ENCODE measurements around the gene CDADC1. TPM values are rescaled to one million over a fixed set of nuclear protein-coding genes. Genes with fewer than 3 reads are reported as not detected.

The CDADC1 gene
- total RNA-seq, 1 donor = 3.5 TPM

DNA sequence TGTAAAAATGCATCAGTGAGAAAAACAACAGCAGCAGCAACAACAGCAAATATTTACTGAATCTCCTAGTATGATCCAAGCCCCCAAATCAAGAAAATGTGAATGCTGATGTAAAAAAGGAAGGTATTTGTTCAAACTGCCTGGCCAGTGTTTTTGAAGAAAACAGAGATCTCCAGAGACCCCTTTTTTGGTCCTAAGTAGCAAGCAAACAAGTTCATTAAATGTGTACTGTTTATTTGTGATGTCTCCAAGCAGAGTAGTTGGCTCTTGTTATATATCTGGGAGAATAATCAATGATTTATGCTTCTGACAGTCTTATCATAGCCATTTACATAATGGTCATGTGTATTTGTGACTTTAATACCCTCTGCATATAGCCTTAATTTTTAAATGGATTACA, 50.7 kb downstream of the CDADC1 start:
- TF ChIP-seq, protein P1, sequence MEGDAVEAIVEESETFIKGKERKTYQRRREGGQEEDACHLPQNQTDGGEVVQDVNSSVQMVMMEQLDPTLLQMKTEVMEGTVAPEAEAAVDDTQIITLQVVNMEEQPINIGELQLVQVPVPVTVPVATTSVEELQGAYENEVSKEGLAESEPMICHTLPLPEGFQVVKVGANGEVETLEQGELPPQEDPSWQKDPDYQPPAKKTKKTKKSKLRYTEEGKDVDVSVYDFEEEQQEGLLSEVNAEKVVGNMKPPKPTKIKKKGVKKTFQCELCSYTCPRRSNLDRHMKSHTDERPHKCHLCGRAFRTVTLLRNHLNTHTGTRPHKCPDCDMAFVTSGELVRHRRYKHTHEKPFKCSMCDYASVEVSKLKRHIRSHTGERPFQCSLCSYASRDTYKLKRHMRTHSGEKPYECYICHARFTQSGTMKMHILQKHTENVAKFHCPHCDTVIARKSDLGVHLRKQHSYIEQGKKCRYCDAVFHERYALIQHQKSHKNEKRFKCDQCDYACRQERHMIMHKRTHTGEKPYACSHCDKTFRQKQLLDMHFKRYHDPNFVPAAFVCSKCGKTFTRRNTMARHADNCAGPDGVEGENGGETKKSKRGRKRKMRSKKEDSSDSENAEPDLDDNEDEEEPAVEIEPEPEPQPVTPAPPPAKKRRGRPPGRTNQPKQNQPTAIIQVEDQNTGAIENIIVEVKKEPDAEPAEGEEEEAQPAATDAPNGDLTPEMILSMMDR (IDR thresholded peaks at IDR 0.05; ENCODE audit: insufficient read depth, low read depth, low read length) = no peak
- H3K4me3 ChIP-seq (ENCODE audit: low read depth, low read length) = no peak overlapping the region
- DNase-seq (ENCODE audit: low read depth) = no peak

GRCh38 chr13:49298903-49299605, 51.3 kb downstream of the CDADC1 start:
- TF ChIP-seq, protein P1 (IDR thresholded peaks at IDR 0.05; ENCODE audit: insufficient read depth, low read depth, low read length) = no peak

DNA sequence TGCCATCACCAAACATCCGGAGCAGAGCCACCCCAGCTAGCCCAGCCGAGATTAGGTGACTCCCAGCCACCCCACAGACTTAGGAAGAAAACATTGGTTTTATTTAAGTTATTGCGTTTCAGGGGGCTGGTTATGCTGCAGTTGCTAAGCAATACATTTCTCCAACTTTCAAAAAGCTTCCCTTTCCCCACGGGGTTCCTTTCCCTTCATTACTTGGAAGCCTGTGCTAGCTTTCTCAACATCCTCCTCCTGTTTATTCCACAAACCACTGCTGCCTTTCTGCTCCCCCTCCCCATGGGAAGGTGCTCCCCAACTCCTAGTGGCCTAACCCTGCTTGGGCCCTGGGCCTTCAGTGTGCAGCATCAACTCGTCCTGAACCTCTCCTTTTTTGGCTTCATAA, 52.6 kb downstream of the CDADC1 start:
- TF ChIP-seq, protein P1 (IDR thresholded peaks at IDR 0.05; ENCODE audit: insufficient read depth, low read depth, low read length) = no peak
- DNase-seq (ENCODE audit: low read depth) = no peak
- H3K4me3 ChIP-seq (ENCODE audit: low read depth, low read length) = no peak overlapping the region

More at GRCh38 chr13:49298903-49299605, 51.3 kb downstream of the CDADC1 start:
- no peak for DNase-seq (ENCODE audit: low read depth)
- H3K4me3 ChIP-seq (ENCODE audit: low read depth, low read length) = no peak overlapping the region

DNA sequence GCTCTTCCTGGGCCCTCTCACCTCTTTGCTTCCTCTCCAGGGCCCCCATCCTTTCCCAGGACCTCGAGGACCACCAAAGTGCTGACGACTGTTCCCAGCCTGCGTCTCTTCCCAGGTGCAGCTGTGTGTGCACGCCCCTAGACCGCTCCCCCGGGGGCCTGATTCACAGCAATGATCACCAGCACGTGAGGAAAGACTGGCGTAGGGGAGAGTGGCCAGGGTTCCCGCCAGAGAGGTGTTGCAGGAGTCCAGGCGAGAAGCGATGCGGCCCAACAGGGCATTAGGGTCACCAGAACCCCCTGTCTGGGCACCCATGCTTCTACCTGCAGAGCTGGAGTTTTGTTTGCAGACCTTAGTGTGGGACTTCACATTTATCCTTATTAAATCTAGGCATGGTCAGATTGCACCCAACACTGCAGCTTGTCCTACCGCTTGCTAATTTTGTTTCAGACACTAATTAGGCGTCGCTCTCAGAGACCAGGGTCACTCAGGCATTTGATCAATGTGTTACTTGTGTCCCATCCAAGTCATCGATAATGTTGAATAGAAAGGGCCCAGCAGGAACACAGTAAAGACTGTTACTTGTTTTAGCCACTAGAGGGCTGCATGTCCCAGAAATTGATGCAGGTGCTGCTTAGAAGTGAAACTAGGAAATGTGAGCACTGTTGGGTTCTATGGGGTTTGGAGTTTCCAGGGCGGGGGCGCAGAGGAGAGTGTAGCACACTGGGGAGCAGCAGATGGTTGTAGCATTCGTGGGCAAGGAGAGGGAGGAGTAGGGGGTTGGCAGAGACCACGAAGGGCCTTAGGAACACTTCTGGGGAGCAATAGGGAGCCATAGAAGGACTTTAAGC, 53.2 kb downstream of the CDADC1 start:
- peak; percentile 82 for DNase-seq (ENCODE audit: low read depth)
- TF ChIP-seq, protein P1 (IDR thresholded peaks at IDR 0.05; ENCODE audit: insufficient read depth, low read depth, low read length) = peak; percentile 93
- peak overlapping the region; percentile 39 for H3K4me3 ChIP-seq (ENCODE audit: low read depth, low read length)

- no peak overlapping the region for H3K4me3 ChIP-seq (ENCODE audit: low read depth, low read length)
- TF ChIP-seq, protein P1 (IDR thresholded peaks at IDR 0.05; ENCODE audit: insufficient read depth, low read depth, low read length) = no peak
- DNase-seq (ENCODE audit: low read depth) = no peak
These were observed 54.5 kb downstream of the CDADC1 start for GRCh38 chr13:49302222-49302621.

DNA sequence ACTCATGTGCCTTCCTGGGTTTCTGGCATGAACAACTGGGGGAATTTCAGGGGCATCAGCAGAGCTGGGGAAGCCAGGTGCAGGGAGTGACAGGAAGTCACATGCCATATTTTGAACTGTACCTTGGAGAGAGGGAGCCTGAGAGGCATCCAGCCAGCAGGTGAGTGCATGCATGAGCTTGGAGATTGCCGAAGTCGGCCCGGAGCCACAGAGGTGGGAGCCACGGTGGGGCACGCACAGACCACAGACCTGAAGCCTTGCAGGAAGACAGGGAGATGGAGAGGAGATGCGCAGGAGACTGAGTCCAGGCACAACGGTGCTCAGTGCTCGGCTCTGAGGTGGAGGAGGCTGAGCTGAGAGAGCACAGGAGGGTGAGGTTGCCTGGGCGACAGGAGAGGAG, 55.1 kb downstream of the CDADC1 start:
- DNase-seq (ENCODE audit: low read depth) = no peak
- no peak overlapping the region for H3K4me3 ChIP-seq (ENCODE audit: low read depth, low read length)
- TF ChIP-seq, protein P1 (IDR thresholded peaks at IDR 0.05; ENCODE audit: insufficient read depth, low read depth, low read length) = no peak
